ENCODE data around the gene MAP2K2.

The MAP2K2 gene

DNA sequence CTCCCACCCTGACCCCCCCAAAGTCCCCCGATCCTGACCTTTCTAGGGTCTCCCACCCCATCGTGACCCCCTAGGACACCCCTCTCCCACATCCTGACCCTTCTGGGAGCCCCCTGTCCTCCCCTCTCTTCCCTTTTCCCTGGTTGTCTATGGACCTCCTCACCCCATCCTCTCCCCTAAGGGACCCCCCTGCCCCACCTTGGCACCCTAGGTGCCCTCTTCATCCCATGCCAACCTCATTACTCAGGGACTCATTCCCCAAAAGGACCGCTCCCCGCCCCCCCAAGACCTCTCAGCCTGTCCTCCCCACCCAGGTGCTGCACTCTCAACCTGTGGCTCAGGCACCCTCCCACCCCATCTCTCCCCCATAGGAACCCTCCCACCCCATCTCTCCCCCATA lies 2.1 kb downstream of the MAP2K2 start (continued):
- TF ChIP-seq ZNF248 (tag by site-specific recombination; IDR thresholded peaks at IDR 0.05) (no peak), SP2 (tag by site-specific recombination; IDR thresholded peaks at IDR 0.05) (no peak), BCL11A (tag by site-specific recombination; IDR thresholded peaks at IDR 0.05; ENCODE audit: low read depth) (no peak), ZNF792 (tag by site-specific recombination; IDR thresholded peaks at IDR 0.05) (no peak), GFI1B (tag by site-specific recombination; IDR thresholded peaks at IDR 0.05) (no peak), ZNF623 (tag by site-specific recombination; IDR thresholded peaks at IDR 0.05) (no peak), ZNF132 (tag by site-specific recombination; IDR thresholded peaks at IDR 0.05; ENCODE audit: borderline replicate concordance) (no peak), ZNF544 (tag by site-specific recombination; IDR thresholded peaks at IDR 0.05) (no peak), SCRT2 (tag by site-specific recombination; IDR thresholded peaks at IDR 0.05) (no peak), ZFP37 (tag by site-specific recombination; IDR thresholded peaks at IDR 0.05) (no peak), ZSCAN30 (tag by site-specific recombination; IDR thresholded peaks at IDR 0.05) (no peak), KLF9 (tag by site-specific recombination; IDR thresholded peaks at IDR 0.05; ENCODE audit: low read depth) (no peak), ZBTB7A (tag by site-specific recombination; IDR thresholded peaks at IDR 0.05; ENCODE audit: low read depth) (peak; percentile 69; the same call in 1 of the 2 replicates)
- TF ChIP-seq, protein P1, sequence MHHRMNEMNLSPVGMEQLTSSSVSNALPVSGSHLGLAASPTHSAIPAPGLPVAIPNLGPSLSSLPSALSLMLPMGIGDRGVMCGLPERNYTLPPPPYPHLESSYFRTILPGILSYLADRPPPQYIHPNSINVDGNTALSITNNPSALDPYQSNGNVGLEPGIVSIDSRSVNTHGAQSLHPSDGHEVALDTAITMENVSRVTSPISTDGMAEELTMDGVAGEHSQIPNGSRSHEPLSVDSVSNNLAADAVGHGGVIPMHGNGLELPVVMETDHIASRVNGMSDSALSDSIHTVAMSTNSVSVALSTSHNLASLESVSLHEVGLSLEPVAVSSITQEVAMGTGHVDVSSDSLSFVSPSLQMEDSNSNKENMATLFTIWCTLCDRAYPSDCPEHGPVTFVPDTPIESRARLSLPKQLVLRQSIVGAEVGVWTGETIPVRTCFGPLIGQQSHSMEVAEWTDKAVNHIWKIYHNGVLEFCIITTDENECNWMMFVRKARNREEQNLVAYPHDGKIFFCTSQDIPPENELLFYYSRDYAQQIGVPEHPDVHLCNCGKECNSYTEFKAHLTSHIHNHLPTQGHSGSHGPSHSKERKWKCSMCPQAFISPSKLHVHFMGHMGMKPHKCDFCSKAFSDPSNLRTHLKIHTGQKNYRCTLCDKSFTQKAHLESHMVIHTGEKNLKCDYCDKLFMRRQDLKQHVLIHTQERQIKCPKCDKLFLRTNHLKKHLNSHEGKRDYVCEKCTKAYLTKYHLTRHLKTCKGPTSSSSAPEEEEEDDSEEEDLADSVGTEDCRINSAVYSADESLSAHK (tag by site-specific recombination; IDR thresholded peaks at IDR 0.05): no peak
- TF ChIP-seq, protein P2, sequence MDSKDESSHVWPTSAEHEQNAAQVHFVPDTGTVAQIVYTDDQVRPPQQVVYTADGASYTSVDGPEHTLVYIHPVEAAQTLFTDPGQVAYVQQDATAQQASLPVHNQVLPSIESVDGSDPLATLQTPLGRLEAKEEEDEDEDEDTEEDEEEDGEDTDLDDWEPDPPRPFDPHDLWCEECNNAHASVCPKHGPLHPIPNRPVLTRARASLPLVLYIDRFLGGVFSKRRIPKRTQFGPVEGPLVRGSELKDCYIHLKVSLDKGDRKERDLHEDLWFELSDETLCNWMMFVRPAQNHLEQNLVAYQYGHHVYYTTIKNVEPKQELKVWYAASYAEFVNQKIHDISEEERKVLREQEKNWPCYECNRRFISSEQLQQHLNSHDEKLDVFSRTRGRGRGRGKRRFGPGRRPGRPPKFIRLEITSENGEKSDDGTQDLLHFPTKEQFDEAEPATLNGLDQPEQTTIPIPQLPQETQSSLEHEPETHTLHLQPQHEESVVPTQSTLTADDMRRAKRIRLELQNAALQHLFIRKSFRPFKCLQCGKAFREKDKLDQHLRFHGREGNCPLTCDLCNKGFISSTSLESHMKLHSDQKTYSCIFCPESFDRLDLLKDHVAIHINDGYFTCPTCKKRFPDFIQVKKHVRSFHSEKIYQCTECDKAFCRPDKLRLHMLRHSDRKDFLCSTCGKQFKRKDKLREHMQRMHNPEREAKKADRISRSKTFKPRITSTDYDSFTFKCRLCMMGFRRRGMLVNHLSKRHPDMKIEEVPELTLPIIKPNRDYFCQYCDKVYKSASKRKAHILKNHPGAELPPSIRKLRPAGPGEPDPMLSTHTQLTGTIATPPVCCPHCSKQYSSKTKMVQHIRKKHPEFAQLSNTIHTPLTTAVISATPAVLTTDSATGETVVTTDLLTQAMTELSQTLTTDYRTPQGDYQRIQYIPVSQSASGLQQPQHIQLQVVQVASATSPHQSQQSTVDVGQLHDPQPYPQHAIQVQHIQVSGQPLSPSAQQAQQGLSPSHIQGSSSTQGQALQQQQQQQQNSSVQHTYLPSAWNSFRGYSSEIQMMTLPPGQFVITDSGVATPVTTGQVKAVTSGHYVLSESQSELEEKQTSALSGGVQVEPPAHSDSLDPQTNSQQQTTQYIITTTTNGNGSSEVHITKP (tag by site-specific recombination; IDR thresholded peaks at IDR 0.05): no peak
- TF ChIP-seq, protein P3, sequence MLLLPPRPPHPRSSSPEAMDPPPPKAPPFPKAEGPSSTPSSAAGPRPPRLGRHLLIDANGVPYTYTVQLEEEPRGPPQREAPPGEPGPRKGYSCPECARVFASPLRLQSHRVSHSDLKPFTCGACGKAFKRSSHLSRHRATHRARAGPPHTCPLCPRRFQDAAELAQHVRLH (tag by site-specific recombination; IDR thresholded peaks at IDR 0.05): no peak
- TF ChIP-seq, protein P4, sequence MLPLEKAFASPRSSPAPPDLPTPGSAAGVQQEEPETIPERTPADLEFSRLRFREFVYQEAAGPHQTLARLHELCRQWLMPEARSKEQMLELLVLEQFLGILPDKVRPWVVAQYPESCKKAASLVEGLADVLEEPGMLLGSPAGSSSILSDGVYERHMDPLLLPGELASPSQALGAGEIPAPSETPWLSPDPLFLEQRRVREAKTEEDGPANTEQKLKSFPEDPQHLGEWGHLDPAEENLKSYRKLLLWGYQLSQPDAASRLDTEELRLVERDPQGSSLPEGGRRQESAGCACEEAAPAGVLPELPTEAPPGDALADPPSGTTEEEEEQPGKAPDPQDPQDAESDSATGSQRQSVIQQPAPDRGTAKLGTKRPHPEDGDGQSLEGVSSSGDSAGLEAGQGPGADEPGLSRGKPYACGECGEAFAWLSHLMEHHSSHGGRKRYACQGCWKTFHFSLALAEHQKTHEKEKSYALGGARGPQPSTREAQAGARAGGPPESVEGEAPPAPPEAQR (tag by site-specific recombination; IDR thresholded peaks at IDR 0.05): no peak
- TF ChIP-seq, protein P5, sequence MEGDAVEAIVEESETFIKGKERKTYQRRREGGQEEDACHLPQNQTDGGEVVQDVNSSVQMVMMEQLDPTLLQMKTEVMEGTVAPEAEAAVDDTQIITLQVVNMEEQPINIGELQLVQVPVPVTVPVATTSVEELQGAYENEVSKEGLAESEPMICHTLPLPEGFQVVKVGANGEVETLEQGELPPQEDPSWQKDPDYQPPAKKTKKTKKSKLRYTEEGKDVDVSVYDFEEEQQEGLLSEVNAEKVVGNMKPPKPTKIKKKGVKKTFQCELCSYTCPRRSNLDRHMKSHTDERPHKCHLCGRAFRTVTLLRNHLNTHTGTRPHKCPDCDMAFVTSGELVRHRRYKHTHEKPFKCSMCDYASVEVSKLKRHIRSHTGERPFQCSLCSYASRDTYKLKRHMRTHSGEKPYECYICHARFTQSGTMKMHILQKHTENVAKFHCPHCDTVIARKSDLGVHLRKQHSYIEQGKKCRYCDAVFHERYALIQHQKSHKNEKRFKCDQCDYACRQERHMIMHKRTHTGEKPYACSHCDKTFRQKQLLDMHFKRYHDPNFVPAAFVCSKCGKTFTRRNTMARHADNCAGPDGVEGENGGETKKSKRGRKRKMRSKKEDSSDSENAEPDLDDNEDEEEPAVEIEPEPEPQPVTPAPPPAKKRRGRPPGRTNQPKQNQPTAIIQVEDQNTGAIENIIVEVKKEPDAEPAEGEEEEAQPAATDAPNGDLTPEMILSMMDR (tag by site-specific recombination; IDR thresholded peaks at IDR 0.05): no peak
- TF ChIP-seq, protein P6, sequence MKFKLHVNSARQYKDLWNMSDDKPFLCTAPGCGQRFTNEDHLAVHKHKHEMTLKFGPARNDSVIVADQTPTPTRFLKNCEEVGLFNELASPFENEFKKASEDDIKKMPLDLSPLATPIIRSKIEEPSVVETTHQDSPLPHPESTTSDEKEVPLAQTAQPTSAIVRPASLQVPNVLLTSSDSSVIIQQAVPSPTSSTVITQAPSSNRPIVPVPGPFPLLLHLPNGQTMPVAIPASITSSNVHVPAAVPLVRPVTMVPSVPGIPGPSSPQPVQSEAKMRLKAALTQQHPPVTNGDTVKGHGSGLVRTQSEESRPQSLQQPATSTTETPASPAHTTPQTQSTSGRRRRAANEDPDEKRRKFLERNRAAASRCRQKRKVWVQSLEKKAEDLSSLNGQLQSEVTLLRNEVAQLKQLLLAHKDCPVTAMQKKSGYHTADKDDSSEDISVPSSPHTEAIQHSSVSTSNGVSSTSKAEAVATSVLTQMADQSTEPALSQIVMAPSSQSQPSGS (tag by site-specific recombination; IDR thresholded peaks at IDR 0.05; ENCODE audit: low read depth): no peak
- TF ChIP-seq, protein P7, sequence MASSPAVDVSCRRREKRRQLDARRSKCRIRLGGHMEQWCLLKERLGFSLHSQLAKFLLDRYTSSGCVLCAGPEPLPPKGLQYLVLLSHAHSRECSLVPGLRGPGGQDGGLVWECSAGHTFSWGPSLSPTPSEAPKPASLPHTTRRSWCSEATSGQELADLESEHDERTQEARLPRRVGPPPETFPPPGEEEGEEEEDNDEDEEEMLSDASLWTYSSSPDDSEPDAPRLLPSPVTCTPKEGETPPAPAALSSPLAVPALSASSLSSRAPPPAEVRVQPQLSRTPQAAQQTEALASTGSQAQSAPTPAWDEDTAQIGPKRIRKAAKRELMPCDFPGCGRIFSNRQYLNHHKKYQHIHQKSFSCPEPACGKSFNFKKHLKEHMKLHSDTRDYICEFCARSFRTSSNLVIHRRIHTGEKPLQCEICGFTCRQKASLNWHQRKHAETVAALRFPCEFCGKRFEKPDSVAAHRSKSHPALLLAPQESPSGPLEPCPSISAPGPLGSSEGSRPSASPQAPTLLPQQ (tag by site-specific recombination; IDR thresholded peaks at IDR 0.05): no peak
- TF ChIP-seq, protein P8, sequence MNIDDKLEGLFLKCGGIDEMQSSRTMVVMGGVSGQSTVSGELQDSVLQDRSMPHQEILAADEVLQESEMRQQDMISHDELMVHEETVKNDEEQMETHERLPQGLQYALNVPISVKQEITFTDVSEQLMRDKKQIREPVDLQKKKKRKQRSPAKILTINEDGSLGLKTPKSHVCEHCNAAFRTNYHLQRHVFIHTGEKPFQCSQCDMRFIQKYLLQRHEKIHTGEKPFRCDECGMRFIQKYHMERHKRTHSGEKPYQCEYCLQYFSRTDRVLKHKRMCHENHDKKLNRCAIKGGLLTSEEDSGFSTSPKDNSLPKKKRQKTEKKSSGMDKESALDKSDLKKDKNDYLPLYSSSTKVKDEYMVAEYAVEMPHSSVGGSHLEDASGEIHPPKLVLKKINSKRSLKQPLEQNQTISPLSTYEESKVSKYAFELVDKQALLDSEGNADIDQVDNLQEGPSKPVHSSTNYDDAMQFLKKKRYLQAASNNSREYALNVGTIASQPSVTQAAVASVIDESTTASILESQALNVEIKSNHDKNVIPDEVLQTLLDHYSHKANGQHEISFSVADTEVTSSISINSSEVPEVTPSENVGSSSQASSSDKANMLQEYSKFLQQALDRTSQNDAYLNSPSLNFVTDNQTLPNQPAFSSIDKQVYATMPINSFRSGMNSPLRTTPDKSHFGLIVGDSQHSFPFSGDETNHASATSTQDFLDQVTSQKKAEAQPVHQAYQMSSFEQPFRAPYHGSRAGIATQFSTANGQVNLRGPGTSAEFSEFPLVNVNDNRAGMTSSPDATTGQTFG (tag by site-specific recombination; IDR thresholded peaks at IDR 0.05; ENCODE audit: borderline replicate concordance): no peak
- TF ChIP-seq, protein P9, sequence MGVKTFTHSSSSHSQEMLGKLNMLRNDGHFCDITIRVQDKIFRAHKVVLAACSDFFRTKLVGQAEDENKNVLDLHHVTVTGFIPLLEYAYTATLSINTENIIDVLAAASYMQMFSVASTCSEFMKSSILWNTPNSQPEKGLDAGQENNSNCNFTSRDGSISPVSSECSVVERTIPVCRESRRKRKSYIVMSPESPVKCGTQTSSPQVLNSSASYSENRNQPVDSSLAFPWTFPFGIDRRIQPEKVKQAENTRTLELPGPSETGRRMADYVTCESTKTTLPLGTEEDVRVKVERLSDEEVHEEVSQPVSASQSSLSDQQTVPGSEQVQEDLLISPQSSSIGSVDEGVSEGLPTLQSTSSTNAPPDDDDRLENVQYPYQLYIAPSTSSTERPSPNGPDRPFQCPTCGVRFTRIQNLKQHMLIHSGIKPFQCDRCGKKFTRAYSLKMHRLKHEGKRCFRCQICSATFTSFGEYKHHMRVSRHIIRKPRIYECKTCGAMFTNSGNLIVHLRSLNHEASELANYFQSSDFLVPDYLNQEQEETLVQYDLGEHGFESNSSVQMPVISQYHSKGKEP (tag by site-specific recombination; IDR thresholded peaks at IDR 0.05): no peak

Measured in HEK293 (cell line).